ENCODE results near the gene HOXB7.

Gene HOXB7

GRCh38 chr17:48567646-48568354, 43.0 kb downstream of the HOXB7 start:
- no peak overlapping the region for H3K4me3 ChIP-seq (ENCODE audit: low read depth, low read length)
- no peak for TF ChIP-seq CTCF (IDR thresholded peaks at IDR 0.05; ENCODE audit: control insufficient read depth, extremely low read depth, insufficient read depth)
- DNase-seq (ENCODE audit: low read depth): no peak

GRCh38 chr17:48567209-48567608, 43.6 kb downstream of the HOXB7 start:
- H3K4me3 ChIP-seq (ENCODE audit: low read depth, low read length): no peak overlapping the region
- TF ChIP-seq CTCF (IDR thresholded peaks at IDR 0.05; ENCODE audit: control insufficient read depth, extremely low read depth, insufficient read depth): no peak
- DNase-seq (ENCODE audit: low read depth): no peak

GRCh38 chr17:48566717-48567116, 44.1 kb downstream of the HOXB7 start:
- H3K4me3 ChIP-seq (ENCODE audit: low read depth, low read length): no peak overlapping the region
- no peak for TF ChIP-seq CTCF (IDR thresholded peaks at IDR 0.05; ENCODE audit: control insufficient read depth, extremely low read depth, insufficient read depth)
- no peak for DNase-seq (ENCODE audit: low read depth)

- no peak overlapping the region for H3K4me3 ChIP-seq (ENCODE audit: low read depth, low read length)
- DNase-seq (ENCODE audit: low read depth): no peak
- no peak for TF ChIP-seq CTCF (IDR thresholded peaks at IDR 0.05; ENCODE audit: control insufficient read depth, extremely low read depth, insufficient read depth)
Measured at GRCh38 chr17:48565925-48566710, 44.7 kb downstream of the HOXB7 start.

- TF ChIP-seq CTCF (IDR thresholded peaks at IDR 0.05; ENCODE audit: control insufficient read depth, extremely low read depth, insufficient read depth): no peak
- no peak overlapping the region for H3K4me3 ChIP-seq (ENCODE audit: low read depth, low read length)
- no peak for DNase-seq (ENCODE audit: low read depth)
Measured at GRCh38 chr17:48565022-48565554, 45.7 kb downstream of the HOXB7 start.

- no peak overlapping the region for H3K4me3 ChIP-seq (ENCODE audit: low read depth, low read length)
- TF ChIP-seq CTCF (IDR thresholded peaks at IDR 0.05; ENCODE audit: control insufficient read depth, extremely low read depth, insufficient read depth): no peak
- DNase-seq (ENCODE audit: low read depth): no peak
Measured at GRCh38 chr17:48564188-48565021, 46.4 kb downstream of the HOXB7 start.
